ENCODE results near the gene MACROD2.

The MACROD2 gene

GRCh38 chr20:13995086-13995665 is at the start of gene MACROD2:
TSS of gene MACROD2 (plus strand) at chr20:13995516.
- peak; percentile 78 for DNase-seq (ENCODE audit: low read depth)
- in situ Hi-C loops (cut with HindIII; ENCODE audit: low sequenced_read_pairs), result no loop called here
- TF ChIP-seq, protein P1, sequence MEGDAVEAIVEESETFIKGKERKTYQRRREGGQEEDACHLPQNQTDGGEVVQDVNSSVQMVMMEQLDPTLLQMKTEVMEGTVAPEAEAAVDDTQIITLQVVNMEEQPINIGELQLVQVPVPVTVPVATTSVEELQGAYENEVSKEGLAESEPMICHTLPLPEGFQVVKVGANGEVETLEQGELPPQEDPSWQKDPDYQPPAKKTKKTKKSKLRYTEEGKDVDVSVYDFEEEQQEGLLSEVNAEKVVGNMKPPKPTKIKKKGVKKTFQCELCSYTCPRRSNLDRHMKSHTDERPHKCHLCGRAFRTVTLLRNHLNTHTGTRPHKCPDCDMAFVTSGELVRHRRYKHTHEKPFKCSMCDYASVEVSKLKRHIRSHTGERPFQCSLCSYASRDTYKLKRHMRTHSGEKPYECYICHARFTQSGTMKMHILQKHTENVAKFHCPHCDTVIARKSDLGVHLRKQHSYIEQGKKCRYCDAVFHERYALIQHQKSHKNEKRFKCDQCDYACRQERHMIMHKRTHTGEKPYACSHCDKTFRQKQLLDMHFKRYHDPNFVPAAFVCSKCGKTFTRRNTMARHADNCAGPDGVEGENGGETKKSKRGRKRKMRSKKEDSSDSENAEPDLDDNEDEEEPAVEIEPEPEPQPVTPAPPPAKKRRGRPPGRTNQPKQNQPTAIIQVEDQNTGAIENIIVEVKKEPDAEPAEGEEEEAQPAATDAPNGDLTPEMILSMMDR (IDR thresholded peaks at IDR 0.05; ENCODE audit: low read depth, low read length, missing control alignments), result no peak
- H3K4me3 ChIP-seq (ENCODE audit: low read depth, low read length), result peak within 1 kb of the TSS; percentile 62

GRCh38 chr20:13947719-13948118 is 47.6 kb upstream of the MACROD2 start:
- H3K4me3 ChIP-seq (ENCODE audit: low read depth, low read length), result no peak overlapping the region
- DNase-seq (ENCODE audit: low read depth), result no peak
- in situ Hi-C loops (cut with HindIII; ENCODE audit: low sequenced_read_pairs), result no loop called here
- TF ChIP-seq, protein P1 (IDR thresholded peaks at IDR 0.05; ENCODE audit: low read depth, low read length, missing control alignments), result no peak

DNA sequence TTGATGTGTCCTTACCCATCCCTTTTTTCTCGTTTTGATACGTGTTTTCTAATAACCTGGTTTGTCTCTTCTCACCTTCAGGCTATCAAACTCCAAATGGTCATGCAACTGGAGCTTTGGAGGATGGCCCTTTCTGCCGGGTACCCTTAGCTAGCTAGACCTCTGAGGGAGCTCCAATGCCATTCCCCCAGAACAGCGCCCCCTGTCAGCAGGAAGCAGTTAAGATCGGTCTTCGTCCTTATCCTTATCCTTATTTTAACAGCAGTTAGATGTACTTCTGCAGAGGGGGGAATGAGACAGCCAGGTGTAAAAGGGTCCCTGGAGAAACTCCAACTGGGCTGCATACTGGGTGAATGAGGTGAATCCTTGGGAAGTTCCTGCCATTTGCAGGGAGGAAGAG is 42.1 kb upstream of the MACROD2 start:
- no peak for DNase-seq (ENCODE audit: low read depth)
- in situ Hi-C loops (cut with HindIII; ENCODE audit: low sequenced_read_pairs), result no loop called here
- TF ChIP-seq, protein P1 (IDR thresholded peaks at IDR 0.05; ENCODE audit: low read depth, low read length, missing control alignments), result no peak
- no peak overlapping the region for H3K4me3 ChIP-seq (ENCODE audit: low read depth, low read length)

- DNase-seq (ENCODE audit: low read depth), result no peak
- TF ChIP-seq, protein P1 (IDR thresholded peaks at IDR 0.05; ENCODE audit: low read depth, low read length, missing control alignments), result no peak
- in situ Hi-C loops (cut with HindIII; ENCODE audit: low sequenced_read_pairs), result loop anchor here (5.0 kb wide), 1 partner anchor 93 kb away; no protein-coding TSS in a partner anchor
- no peak overlapping the region for H3K4me3 ChIP-seq (ENCODE audit: low read depth, low read length)
Observed at GRCh38 chr20:13960119-13960518, 35.2 kb upstream of the MACROD2 start.

DNA sequence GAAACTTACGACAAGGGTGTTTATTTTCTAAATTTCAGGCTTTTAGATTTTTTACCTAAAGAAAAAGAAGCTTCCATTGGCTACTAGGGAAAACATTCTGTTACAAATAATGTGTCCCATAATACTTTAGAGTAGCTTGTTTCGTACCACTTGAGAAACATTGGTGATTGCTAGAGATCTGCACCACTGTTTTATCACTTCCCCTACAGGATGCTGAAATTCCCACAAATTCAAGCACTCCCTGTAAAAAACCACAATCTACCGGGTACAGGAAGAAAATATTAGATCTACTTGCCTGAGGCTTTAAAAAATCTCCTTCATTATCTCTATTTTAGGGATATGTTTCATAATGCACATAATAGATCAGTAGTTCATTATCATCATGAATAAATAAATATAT is 34.8 kb upstream of the MACROD2 start:
- no peak overlapping the region for H3K4me3 ChIP-seq (ENCODE audit: low read depth, low read length)
- no peak for DNase-seq (ENCODE audit: low read depth)
- TF ChIP-seq, protein P1 (IDR thresholded peaks at IDR 0.05; ENCODE audit: low read depth, low read length, missing control alignments), result no peak
- in situ Hi-C loops (cut with HindIII; ENCODE audit: low sequenced_read_pairs), result loop anchor here (5.0 kb wide), 1 partner anchor 93 kb away; no protein-coding TSS in a partner anchor

DNA sequence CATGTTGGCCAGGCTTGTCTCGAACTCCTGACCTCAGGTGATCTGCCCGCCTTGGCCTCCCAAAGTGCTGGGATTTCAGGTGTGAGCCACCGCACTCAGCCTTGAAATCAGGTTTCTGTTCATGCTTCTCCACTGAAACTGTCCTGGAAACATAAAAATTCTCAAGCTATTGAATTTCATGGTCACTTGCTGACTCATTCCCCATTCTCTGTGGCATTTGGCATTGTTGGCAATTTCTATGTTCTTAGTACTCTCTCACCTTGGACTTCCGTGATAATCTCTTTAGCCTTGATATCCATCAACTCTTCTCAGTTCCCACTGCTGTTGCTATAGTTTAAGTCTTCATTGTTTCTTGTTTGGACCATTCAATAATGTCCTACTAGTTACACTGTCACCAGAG is 11.1 kb upstream of the MACROD2 start:
- DNase-seq (ENCODE audit: low read depth), result no peak
- TF ChIP-seq, protein P1 (IDR thresholded peaks at IDR 0.05; ENCODE audit: low read depth, low read length, missing control alignments), result no peak
- in situ Hi-C loops (cut with HindIII; ENCODE audit: low sequenced_read_pairs), result no loop called here
- no peak overlapping the region for H3K4me3 ChIP-seq (ENCODE audit: low read depth, low read length)

Data from astrocyte of the cerebellum (primary cell).